GM12878 (cell line): ENCODE results near the gene RTCA.

Source experiments
- CTCF ChIP-seq, 3 experiments: IDR thresholded peaks in 2 of 3; conservative IDR thresholded peaks in 1 of 3; 2 replicates each; pipeline ENCODE4 v1.5.1; 2011; ENCODE audit warnings: low read depth in 3 of 3, low read length in 3 of 3, mild to moderate bottlenecking in 3 of 3, control low read depth in 2 of 3, moderate library complexity in 2 of 3, inconsistent platforms in 1 of 3, mixed read lengths in 1 of 3; ENCODE audit not compliant: control insufficient read depth in 2 of 3, insufficient read depth in 1 of 3; ENCODE audit errors: extremely low read depth in 1 of 3
- EZH2 ChIP-seq: IDR thresholded peaks from 2 replicates; pipeline ENCODE4 v1.6.1; 2012; ENCODE audit warnings: low read depth, mild to moderate bottlenecking, control low read depth, inconsistent platforms, low read length, borderline replicate concordance; ENCODE audit not compliant: control insufficient read depth
- MAX ChIP-seq: IDR thresholded peaks from 2 replicates; pipeline ENCODE4 v1.6.1; 2012; ENCODE audit warnings: low read depth, low read length, improper control_type of control experiment
- RBBP5 ChIP-seq: fragments of 200-600 bp; sonication (generic); conservative IDR thresholded peaks from 2 replicates; pipeline ENCODE4 v1.6.1; 2016
- RFX5 ChIP-seq: IDR thresholded peaks from 2 replicates; pipeline ENCODE4 v1.6.1; 2011; ENCODE audit warnings: low read depth, low read length, improper control_type of control experiment
- TAF1 ChIP-seq: IDR thresholded peaks from 2 replicates; pipeline ENCODE4 v1.6.1; 2011; ENCODE audit warnings: mild to moderate bottlenecking, low read depth, low read length, borderline replicate concordance
- TCF3 ChIP-seq: IDR thresholded peaks from 2 replicates; pipeline ENCODE4 v1.6.1; 2012; ENCODE audit warnings: low read depth, mild to moderate bottlenecking, low read length, borderline replicate concordance; ENCODE audit not compliant: insufficient read depth
- USF2 ChIP-seq: IDR thresholded peaks from 2 replicates; pipeline ENCODE4 v1.6.1; 2011; ENCODE audit warnings: low read depth, low read length, improper control_type of control experiment, borderline replicate concordance

- no peak for TF ChIP-seq EZH2
- TF ChIP-seq RBBP5: no peak
- TF ChIP-seq RFX5: no peak
- TF ChIP-seq TAF1: no peak
- no peak for TF ChIP-seq TCF3
- no peak for TF ChIP-seq CTCF (IDR thresholded peaks at IDR 0.05 in 2 of 3, conservative IDR thresholded peaks at IDR 0.05 in 1 of 3; ENCODE audit: control insufficient read depth in 2 of 3, extremely low read depth in 1 of 3, insufficient read depth in 1 of 3, low read depth in 3 of 3, low read length in 3 of 3)
- TF ChIP-seq MAX: no peak
- TF ChIP-seq USF2: no peak
Measured at GRCh38 chr1:100302739-100303138, 36.7 kb downstream of the RTCA start.
